AG04449 (cell line): ENCODE measurements around the gene TOMM40.
A peak's percentile ranks its signal among the peaks of the same experiment; 100 is the strongest.

Source experiments
- CTCF ChIA-PET: fragments of 350-600 bp; formaldehyde crosslinking; extraction: SDS; loops from one replicate; lab custom pipeline; 2021; ENCODE audit warnings: antibody characterized with exemption; lab: Yijun Ruan, JAX
- POLR2A ChIA-PET: fragments of 400-600, 350-600 bp; formaldehyde crosslinking; extraction: SDS; loops from one replicate; lab custom pipeline; 2020; ENCODE audit warnings: antibody characterized with exemption, inconsistent platforms; lab: Yijun Ruan, JAX
- DNase-seq: peaks from one replicate; pipeline ENCODE4 v3.0.0-alpha.2; 2010; ENCODE audit warnings: low read depth, low spot score
- H3K4me3 ChIP-seq: 2 replicates; pipeline ENCODE4 v1.5.1; 2011; ENCODE audit warnings: low read depth, mild to moderate bottlenecking, control low read depth, low read length
- TF ChIP-seq, protein P1 (sequence below): IDR thresholded peaks from one replicate; pipeline ENCODE4 v1.5.1; 2011; ENCODE audit warnings: mild to moderate bottlenecking, moderate library complexity, low read length, control low read depth, inconsistent platforms; ENCODE audit not compliant: insufficient read depth; ENCODE audit errors: missing control alignments

The TOMM40 gene

DNA sequence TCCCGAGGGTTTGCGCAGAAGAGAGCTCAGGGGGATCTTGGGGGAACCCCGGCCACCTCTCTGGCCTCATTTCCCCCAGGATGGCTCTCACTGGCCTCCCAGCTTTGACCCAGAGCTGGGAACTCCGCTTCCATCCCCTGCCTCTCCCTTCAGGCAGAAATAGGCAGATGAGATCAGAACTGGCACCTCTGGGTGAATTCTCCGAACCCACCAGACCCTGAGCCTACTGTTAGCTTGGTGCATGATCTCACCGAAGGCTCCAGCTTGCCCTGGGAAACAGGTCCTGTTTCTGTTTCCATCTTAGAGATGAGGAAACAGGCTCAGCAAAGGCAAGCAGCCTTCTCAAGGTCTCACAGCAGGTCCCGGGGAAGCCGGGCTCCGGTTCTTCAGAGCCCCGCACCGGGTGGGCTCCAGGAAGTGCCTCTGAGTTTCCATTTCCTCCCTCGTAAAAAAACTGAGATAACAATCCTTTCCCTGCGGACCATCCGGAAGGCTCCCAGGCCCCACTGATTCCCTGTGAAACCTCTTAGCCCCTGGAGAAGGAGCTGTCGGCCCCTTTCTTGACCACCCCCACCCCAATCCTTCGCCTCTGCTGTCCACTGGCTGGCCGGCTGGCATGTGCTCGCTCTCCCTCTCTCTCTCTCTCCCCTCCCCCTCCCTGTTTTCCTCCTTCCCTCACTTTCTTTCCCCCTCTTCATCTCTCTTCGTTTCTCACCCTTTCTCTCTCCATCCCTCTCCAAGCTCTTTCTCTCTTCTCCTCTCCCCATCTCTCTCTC, 42.8 kb upstream of the TOMM40 start:
- peak overlapping the region; percentile 89 for H3K4me3 ChIP-seq
- no peak for DNase-seq
- ChIA-PET POLR2A (no interaction called here), CTCF (interaction anchor here (0.7 to 6.7 kb wide), 6 partner anchors 23 to 277 kb away, joined by 3 to 50 read pairs (median 6); partner anchors contain the start of gene BCAM)
- TF ChIP-seq, protein P1, sequence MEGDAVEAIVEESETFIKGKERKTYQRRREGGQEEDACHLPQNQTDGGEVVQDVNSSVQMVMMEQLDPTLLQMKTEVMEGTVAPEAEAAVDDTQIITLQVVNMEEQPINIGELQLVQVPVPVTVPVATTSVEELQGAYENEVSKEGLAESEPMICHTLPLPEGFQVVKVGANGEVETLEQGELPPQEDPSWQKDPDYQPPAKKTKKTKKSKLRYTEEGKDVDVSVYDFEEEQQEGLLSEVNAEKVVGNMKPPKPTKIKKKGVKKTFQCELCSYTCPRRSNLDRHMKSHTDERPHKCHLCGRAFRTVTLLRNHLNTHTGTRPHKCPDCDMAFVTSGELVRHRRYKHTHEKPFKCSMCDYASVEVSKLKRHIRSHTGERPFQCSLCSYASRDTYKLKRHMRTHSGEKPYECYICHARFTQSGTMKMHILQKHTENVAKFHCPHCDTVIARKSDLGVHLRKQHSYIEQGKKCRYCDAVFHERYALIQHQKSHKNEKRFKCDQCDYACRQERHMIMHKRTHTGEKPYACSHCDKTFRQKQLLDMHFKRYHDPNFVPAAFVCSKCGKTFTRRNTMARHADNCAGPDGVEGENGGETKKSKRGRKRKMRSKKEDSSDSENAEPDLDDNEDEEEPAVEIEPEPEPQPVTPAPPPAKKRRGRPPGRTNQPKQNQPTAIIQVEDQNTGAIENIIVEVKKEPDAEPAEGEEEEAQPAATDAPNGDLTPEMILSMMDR, result no peak

DNA sequence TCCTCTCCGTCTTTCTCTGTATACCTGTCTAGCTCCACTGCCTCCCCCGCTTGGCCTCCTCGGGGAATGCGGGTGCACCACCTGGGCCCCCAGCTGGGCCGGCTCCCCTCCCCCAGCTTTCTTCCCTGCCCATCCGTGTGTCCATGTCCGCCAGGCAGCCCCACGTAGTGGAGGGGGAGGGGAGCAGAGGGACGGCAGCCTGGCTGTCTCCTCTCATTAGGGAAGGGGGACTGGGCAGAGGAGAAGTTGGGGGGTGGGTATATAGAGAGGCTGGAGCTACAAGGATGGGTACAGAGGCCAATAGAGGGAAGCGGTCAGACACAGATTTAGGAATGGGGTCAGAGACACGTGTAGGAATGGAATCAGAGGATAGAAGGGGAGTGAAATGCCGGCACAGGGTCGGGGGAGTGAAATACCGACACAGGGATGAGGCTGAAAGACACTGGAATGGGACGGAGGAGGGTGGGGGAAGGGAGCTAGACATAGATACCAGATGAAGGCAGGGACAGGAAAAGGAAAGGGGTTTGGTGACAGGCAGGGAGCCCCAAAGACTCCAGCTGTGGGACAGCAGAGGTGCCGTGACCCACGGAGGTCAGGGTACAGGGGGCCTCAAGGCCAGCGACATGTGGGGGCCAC, 42.1 kb upstream of the TOMM40 start:
- TF ChIP-seq, protein P1, result no peak
- CTCF ChIA-PET, result interaction anchor here (0.7 to 6.7 kb wide), 6 partner anchors 22 to 125 kb away, joined by 3 to 50 read pairs (median 6); partner anchors contain the start of gene BCAM
- no peak for DNase-seq
- POLR2A ChIA-PET, result interaction anchor here (0.6 kb wide), 2 partner anchors 8 to 35 kb away, joined by 3 to 4 read pairs; no protein-coding TSS in a partner anchor
- peak overlapping the region; percentile 89 for H3K4me3 ChIP-seq

DNA sequence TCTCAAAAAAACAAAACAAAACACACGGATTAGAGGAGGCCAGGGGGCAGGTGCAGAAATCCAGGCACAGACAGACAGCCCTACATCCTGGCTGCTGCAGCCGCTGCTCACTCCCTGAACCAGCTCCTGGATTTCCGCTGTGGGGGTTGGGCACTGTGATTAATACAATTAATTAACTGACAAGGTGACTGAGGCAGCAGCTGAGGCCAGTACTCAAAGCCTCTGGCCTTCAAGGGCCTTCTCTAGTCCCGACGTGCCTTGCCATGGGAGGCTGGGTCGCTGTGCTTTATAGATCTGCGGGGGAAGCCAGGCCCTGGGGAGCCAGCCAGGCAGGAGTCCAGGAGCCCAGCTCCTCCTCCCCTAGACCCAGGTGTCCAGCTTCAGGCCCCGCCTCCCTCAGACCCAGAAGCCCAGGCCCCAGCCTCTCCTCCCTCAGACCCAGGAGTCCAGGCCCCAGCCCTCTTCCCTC, 40.4 kb upstream of the TOMM40 start:
- POLR2A ChIA-PET, result interaction anchor here (0.6 kb wide), 1 partner anchor 65 kb away, joined by 4 read pairs; no protein-coding TSS in a partner anchor
- TF ChIP-seq, protein P1, result no peak
- H3K4me3 ChIP-seq, result no peak overlapping the region
- CTCF ChIA-PET, result interaction anchor here (0.6 to 6.7 kb wide), 5 partner anchors 39 to 279 kb away, joined by 3 to 50 read pairs (median 4); no protein-coding TSS in a partner anchor
- no peak for DNase-seq

DNA sequence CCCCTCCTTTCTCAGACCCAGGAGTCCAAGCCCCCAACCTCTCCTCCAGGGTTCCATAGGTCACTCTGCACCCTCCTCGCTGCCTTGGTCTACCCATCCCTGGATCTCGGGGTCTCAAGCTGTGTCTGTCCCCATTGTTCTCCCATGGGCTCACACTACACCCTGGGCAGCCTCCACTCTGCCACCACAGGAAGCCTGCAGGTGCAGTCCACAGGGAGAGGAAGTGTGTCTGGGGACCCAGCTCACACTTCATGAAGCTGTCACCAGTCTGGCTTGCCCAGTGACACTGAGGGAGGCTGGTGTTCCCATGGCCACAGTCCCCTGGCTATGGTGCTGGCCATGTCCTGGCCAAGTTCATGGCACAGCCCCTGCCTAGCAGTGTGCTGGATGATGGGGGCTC, 39.6 kb upstream of the TOMM40 start:
- ChIA-PET CTCF (interaction anchor here (1.2 to 6.7 kb wide), 3 partner anchors 39 to 80 kb away, joined by 3 to 50 read pairs (median 5); no protein-coding TSS in a partner anchor), POLR2A (interaction anchor here (0.6 kb wide), 1 partner anchor 64 kb away, joined by 4 read pairs; no protein-coding TSS in a partner anchor)
- no peak overlapping the region for H3K4me3 ChIP-seq
- no peak for DNase-seq
- TF ChIP-seq, protein P1, result no peak

DNA sequence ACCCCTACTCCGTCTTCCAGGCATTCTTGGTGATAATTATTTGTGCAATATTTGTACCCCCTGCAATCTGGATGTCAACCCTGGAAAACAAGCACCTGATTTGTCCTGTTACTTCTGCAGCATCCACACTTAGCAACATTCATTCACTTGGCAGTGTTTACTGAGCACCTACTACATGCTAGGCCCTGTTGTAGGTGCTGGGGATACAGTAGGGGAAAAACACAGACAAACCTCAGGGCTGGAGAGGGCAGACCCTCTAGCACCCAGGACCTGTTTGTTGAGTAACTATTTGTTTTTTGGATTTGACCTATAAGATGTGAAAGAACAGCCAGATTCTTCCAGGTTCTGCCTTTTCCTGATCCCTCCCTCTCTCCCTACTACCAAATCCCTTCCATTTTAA, 35.4 kb upstream of the TOMM40 start:
- POLR2A ChIA-PET, result no interaction called here
- CTCF ChIA-PET, result no interaction called here

More for the DNA sequence above, 35.4 kb upstream of the TOMM40 start:
- no peak overlapping the region for H3K4me3 ChIP-seq
- DNase-seq, result no peak
- TF ChIP-seq, protein P1, result no peak
